GM08714 (cell line): ENCODE data around the gene INPP1.
"Not testable (repeated sequence)": the region's sequence is repeated elsewhere in the genome, so short reads cannot be mapped to it uniquely, and the experiment has no call there.

ENCODE experiments used
- H3K4me3 ChIP-seq: fragments of 200-500 bp; sonication (Bioruptor generic); 2 replicates; pipeline ENCODE4 v1.5.1; 2014; ENCODE audit warnings: mild to moderate bottlenecking, low read length, inconsistent platforms
- ZNF274 ChIP-seq: IDR thresholded peaks from 2 replicates; pipeline ENCODE4 v1.6.1; 2012; ENCODE audit warnings: mild to moderate bottlenecking, low read depth, low read length

INPP1 gene, protein sequence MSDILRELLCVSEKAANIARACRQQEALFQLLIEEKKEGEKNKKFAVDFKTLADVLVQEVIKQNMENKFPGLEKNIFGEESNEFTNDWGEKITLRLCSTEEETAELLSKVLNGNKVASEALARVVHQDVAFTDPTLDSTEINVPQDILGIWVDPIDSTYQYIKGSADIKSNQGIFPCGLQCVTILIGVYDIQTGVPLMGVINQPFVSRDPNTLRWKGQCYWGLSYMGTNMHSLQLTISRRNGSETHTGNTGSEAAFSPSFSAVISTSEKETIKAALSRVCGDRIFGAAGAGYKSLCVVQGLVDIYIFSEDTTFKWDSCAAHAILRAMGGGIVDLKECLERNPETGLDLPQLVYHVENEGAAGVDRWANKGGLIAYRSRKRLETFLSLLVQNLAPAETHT

DNA sequence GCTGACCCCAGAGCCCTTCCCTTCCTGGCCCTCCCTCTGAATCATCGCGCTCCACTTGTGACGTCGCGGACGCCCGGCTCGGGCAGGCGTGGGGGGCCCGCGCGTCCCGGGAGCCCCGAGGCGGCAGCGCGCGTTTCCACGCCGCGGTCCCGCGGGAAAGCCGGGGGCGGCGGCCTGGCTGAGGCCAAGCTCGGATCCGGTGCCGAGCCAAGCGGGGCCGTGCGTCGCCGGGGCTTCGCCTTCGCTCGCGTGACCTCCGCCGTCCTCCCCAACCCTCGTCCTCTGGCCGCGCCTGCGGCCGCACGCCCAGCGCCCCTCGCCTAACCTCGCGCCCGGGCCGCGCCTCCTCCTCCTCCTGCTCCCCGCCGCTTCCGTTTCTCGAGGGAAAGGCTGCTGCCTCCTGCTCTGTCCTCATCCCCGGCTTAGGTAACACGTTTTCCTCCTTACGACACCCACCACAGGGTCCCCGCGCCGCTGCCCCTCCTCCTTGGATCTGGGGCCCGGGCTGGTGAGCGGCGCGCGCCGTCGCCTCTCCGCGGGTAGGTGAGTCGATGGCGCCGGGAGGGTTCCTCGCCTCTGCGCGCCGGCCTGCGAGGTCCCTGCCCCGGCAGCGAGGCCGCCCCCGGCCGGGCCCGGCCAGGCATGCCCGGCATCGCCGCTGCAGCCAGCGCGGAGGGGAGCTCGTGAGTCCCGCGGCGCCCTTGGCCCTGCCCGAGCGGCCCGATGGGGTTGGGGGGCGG is at the start of gene INPP1:
Gene INPP1, plus strand, starts transcription at position 54 of the 740 bp plus-strand sequence. CDS start 16,514 bp downstream, outside the sequence.
- TF ChIP-seq ZNF274: no peak

DNA sequence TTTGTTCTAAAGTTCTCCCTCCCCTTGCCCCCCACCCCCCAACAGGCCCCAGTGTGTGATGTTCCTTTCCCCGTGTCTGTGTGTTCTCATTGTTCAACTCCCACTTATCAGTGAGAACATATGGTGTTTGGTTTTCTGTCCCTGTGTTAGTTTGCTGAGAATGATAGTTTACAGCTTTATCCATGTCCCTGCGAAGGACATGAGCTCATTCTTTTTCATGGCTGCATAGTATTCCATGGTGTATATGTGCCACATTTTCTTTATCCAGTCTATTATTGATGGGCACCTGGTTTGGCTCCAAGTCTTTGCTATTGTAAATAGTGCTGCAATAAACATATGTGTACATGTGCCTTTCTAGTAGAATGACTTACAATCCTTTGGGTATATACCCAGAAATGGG is 45.5 kb upstream of the INPP1 start:
- H3K4me3 ChIP-seq: not testable (repeated sequence)

More for the DNA sequence above, at the start of gene INPP1:
- peak within 1 kb of the TSS; percentile 53 for H3K4me3 ChIP-seq

DNA sequence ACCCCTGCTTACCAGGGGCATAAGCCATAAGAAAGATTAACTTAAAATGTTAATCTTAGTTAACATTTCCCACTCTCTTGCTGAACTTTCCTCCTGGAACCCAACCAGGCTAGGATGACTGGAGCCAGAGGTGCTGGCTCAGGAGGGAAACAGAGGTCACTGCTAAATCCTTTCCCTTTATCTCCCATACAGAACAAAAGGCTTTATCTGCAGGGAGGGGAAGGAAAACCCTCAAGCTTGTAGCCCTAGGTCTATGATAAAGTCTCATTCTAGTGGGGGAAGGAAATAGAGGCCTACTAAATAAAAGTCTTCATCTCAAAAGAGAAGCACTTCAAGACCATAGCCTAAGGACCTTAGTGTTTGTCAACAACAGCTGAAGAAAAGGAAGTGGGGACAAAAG is 42.4 kb upstream of the INPP1 start:
- H3K4me3 ChIP-seq: no peak overlapping the region
- no peak for TF ChIP-seq ZNF274

DNA sequence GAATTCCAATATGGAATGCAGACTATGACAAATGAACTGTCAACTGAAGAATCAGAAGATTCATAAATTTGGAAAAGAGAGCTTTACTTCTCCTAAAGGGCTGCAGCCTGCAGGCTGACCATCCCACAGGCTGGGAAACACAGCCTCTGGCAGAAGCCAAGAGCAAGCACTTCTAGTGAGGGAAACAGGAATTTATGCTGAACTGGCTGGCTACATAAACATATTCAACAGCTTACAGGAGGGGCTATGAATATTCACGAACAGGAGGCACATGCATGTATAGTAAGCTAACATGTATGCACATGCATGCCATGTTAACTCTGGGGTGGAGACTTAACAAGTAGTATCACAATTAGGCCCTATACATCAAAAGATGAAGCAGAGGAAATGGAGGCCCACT is 41.3 kb upstream of the INPP1 start:
- TF ChIP-seq ZNF274: no peak
- H3K4me3 ChIP-seq: no peak overlapping the region

DNA sequence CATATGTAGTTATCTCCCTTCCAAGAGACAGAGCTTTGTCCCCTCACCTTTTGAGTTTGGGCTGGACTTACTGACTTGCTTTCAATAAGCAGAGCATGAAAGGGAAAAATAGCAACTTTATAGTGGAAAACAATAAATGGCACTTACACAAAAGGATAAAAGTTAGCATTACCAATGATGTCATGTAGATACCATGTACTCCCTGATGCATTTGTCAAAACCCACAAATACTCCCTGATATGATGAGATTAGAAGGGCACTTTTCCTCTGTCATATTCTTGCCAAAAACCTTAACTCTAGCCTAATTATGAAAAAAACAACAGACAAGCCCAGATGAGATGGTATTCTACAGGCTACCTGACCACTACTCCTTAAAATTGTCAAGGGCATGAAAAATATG is 39.7 kb upstream of the INPP1 start:
- TF ChIP-seq ZNF274: no peak
- H3K4me3 ChIP-seq: no peak overlapping the region

DNA sequence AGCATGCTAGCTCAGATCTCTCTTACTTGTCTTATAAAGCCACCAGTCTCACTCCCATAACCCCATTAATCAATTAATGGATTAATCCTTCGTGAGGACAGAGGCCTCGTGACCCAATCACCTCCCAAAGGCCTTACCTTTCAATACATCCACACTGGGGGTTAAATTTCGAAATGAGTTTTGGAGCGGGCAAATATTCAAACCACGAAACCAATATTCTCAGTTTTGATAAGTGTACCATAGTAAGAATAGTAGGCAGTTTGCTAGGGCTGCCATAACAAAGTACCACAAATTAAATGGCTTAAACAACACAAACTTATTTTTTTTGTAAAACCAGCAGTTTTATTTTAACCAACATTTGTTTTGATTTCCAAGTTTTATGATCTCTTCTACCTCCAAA is 39.0 kb upstream of the INPP1 start:
- TF ChIP-seq ZNF274: no peak
- H3K4me3 ChIP-seq: no peak overlapping the region

DNA sequence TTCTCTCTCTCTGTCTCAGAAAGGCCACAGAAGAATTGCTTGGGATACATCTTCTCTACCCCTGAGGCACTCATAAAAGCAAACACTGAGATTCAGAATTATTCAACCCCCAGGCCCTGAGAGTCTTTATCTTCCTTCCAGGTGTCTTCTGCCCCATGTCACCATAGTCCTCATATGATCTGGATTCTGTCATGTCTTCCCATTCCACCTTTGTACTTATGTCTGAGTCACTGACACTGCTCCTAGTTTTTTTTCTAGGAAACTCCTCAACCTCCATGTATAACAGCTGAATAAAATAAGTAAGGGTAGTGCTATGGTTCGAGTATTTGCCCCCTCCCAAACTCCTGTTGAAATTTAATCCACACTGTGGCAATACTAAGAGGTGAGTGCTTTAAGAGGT is 35.4 kb upstream of the INPP1 start:
- TF ChIP-seq ZNF274: no peak
- no peak overlapping the region for H3K4me3 ChIP-seq

DNA sequence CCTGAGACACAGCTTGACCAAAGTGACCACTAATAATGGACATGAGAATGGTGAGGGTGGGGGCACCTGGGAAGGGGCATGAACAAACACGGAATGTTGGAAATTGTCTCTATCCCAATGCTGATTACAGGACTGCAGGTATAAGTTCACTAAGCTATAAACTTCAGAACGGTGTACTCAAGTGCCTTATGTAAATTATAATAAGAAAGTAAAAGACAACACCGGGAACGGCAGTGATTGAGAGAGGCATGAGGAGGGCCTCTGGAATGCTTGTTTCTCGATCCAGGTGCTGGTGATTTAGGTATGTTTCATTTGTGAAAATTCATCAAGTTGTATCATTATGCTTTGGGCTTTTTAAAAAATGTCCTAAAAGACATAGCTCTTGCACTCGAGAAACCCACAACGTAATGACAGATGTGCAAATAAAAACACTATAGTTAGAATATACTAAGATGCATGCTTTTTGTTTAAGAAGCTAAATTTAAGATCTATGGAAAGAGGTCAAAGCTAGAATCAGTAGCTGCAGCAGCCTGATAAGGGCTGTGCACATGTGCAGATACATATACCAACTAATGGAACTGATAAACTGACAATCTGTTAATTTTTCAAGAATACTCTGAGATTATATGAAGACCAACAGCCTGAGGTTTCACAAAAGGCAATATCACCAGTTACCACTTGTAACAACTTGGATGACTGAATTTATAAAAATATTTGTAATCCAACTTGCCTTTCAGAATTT is 31.3 kb upstream of the INPP1 start:
- no peak overlapping the region for H3K4me3 ChIP-seq
- TF ChIP-seq ZNF274: no peak

DNA sequence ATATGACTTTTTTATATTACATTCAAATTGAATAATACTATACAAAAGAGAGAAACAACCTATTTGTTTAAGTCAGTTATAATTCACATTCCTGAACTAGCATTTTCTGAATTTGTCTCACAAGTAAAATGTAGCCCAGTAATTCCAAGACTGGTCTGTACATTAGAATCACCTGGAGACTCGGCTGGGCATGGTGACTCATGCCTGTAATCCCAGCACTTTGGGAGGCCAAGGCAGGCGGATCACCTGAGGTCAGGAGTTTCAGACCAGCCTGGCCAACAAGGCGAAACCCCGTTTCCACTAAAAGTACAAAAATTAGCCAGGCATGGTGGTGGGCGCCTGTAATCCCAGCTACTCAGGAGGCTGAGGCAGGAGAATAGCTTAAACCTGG is 30.8 kb upstream of the INPP1 start:
- not testable (repeated sequence) for H3K4me3 ChIP-seq

DNA sequence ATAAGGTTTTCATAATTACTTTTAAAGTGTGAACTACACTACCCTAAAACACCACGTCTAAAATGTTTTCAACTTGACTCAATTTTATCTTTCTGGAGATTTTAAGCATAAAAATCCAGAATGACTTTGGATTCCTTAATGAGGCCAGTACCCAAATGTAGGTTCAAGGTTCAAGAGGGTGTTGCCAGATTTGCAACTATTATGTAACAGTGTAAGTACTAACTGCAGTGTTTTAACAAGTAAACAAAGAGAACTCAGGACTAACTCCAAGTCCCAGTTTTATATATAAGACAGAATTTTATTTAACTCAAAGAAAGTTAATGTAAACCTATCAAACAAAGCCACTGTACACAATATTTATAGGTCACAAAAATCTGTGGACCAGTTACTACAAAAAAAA is 29.5 kb upstream of the INPP1 start:
- no peak for TF ChIP-seq ZNF274
- no peak overlapping the region for H3K4me3 ChIP-seq

DNA sequence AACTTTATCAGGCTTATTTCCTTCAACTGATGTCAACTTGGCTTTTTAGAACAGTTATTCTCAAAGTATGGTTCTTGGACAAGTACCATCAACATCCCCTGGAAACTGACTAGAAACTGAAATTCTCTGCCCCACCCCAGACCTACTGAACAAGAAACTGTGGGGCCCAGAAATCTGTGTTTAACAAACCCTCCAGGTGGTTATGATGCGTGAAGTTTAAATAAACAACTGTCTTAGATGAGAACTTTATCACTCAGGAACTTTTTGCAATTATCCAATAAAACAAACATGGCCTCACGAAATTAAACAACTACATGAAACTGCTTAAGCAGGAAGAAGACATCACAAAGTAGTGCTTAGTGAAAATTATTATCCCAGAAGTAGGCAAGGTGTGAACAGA is 28.1 kb upstream of the INPP1 start:
- TF ChIP-seq ZNF274: no peak
- H3K4me3 ChIP-seq: no peak overlapping the region

DNA sequence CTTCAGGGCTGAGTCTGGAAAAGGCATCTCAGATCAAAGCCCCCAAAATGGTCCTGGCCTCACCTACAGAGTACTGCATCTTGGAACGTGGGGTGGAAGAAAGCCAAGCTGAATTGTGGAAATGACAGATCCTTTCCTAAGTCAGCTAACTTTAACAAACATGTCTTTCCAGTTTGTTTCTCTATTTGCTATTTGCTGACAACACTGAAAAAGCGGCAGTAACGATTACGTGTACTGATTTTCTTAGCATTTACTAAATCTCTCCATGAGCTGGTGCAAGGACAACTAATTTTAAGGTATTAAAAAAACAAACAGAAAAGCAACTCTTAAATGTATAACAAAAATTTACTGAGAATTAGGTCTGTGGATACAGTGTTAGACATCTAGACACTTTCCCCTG is 24.9 kb upstream of the INPP1 start:
- no peak for TF ChIP-seq ZNF274
- peak overlapping the region; percentile 89 for H3K4me3 ChIP-seq

DNA sequence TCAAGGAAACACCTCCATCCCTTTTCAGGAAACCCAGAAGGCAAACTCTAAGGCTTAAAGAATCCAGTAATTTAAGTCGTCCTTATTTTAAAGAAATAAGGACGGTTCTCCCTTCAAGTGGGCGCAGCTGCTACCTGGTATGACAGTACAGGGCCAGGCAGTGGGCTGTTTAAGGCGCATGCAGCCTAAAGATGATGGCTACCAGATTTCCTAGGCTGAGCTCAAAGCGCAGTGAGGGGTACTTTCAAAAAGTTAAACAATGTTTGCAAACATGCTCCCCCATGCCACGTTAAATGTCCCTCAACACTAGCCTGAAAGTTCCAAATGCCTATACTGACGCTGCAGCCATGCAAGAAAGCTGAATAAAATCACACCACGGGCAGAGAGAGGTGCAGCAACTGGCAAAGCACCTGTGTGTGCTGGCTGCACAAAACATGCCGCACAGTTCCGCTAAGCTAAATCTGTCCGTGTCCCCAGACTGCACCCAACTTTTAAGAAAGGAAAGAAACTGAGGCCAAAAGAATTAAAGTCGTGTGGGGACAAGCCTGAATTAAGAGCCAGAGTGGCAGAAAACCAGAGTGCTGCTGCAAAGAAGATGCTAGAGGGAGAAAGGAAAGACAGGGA is 24.3 kb upstream of the INPP1 start:
- TF ChIP-seq ZNF274: no peak
- peak overlapping the region; percentile 89 for H3K4me3 ChIP-seq
